ENCODE measurements around the gene TMEM72.

The TMEM72 gene

DNA sequence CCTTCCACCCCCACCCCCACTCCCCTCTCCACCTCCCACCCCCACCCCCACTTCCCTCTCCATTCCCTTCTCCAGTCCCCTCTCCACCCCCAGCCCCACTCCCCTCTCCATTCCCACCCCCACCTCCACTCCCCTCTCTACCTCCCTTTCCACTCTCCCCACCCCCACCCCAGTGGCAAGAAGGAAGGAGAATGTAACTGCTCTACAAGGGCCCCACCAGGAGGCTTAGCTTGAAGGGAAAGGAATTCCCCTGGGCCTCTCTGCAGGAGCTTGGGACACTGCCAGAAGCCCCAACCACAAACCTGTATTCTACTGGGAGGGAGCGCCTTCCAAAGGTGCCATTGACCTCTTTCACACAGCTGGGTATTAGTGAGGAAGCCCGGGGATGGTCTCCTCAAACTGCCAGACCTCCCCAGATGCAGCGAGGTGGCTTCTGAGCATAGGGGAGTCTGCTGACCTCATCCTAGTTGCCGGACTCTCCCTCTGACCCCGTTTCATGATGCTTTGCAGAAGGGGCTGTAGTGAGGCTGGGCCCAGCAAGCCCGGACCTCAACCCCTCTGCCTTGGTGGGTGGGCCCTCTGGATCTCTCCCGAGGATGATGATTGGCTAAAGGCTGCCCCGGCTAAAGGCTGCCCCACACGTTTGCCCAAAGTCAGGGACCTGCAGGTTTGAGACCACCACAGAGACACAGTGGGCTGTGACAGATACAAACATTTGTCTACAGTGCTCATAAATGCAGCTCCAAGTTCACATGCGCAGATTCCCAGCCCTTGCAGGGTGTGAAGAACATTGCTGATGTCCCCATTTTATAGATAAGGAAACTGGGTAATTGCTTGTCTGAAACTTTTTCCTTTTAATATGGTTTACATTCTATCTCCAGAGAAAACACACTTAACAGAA lies 64.5 kb downstream of the TMEM72 start:
- CTCF ChIA-PET, result interaction anchor here (0.6 to 1.0 kb wide), 4 partner anchors 16 to 95 kb away, joined by 3 to 4 read pairs (median 4); partner anchors contain the start of gene RASSF4
- POLR2A ChIA-PET (ENCODE audit: low non-redundant PET), result no interaction called here
- no peak for DNase-seq (ENCODE audit: low spot score)
- TF ChIP-seq, protein P1, sequence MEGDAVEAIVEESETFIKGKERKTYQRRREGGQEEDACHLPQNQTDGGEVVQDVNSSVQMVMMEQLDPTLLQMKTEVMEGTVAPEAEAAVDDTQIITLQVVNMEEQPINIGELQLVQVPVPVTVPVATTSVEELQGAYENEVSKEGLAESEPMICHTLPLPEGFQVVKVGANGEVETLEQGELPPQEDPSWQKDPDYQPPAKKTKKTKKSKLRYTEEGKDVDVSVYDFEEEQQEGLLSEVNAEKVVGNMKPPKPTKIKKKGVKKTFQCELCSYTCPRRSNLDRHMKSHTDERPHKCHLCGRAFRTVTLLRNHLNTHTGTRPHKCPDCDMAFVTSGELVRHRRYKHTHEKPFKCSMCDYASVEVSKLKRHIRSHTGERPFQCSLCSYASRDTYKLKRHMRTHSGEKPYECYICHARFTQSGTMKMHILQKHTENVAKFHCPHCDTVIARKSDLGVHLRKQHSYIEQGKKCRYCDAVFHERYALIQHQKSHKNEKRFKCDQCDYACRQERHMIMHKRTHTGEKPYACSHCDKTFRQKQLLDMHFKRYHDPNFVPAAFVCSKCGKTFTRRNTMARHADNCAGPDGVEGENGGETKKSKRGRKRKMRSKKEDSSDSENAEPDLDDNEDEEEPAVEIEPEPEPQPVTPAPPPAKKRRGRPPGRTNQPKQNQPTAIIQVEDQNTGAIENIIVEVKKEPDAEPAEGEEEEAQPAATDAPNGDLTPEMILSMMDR (conservative IDR thresholded peaks at IDR 0.05; ENCODE audit: low read depth), result no peak
- H3K27ac ChIP-seq, result no peak overlapping the region

DNA sequence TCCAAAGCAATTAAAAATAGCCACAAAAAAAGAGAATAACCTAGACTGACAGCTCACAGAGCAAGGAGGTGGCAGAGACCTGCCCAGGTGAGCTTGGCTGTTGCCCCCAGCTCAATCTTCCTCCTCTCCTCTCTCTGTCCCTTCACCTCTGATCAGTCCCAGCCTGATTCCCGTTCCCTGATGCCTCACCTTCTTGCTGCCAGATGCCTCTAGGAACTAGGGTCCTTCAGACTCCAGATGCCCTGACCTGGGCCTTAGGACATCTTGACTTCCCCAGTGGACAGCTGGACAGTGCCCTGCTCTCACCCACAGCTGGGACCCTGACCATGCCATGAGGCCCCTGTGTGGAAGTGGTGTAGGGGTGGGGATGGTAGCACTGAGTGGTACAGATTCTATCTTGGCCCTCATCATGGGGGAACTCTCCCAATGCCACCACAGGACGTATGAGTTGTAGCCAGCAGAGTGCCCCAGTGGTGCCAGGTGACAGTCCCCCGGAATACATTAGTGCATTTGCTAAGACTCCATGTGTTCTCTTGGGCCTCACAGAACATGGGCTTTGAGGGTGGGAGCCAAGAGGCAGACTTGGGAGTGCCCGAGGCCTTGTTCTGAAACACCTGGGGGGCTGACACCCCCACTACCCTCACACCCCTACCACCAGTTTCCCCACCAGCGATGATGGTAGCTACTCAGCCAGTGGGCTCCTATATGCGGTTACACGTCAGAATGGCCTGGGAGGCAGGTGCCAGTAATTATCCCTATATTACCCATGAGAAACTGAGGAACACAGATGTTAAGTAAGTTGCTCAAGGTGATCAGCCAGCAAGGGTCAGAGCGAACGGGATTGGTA lies 65.4 kb downstream of the TMEM72 start:
- DNase-seq (ENCODE audit: low spot score), result no peak
- TF ChIP-seq, protein P1 (conservative IDR thresholded peaks at IDR 0.05; ENCODE audit: low read depth), result no peak
- H3K27ac ChIP-seq, result no peak overlapping the region
- POLR2A ChIA-PET (ENCODE audit: low non-redundant PET), result no interaction called here
- CTCF ChIA-PET, result no interaction called here

DNA sequence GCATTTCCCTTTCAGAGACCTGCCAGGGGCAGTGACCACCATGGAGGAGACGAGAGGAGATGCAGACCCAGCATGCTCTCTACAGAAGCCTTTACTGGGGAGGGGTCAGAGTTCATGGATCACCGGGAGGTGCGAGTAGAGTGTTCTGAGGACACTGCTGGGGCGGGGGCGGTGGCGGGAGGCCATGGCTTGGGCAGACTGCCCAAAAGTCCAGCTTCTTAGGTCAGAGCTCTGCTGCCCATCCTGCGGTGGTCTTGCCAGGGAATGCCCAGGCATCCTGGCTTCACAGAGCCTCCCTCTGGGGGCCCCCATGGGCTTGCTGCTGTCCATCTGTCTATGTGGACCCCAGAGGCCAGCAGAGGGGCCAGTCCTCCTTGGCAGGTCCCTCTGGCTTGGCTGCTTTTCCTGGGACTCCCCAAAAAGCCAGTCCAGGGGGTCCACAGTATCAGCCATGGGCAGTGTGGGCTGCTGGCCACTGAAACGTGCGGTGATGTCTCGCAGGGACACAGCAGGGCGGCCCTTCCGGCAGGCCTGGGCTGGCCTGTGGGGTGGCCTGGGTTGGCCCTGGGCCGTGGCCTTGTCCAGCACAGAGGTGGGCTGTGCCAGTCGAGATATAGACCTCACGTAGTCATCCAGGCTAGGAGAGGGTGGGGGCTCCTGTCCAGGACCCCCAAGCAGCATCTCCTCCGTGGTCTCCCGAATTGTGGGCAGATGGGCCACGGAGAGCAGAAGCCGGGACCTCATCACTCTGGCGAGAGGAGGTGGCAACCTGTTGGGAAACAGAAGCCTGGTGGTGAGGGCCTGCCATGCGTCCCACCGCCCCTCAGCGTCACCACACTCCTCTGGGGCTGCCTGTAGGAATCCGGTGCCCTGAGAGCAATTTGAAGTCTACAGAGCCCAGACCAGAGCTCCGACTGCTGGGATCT lies 66.4 kb downstream of the TMEM72 start:
- peak overlapping the region; percentile 71; the same call in 1 of the 2 replicates for H3K27ac ChIP-seq
- ChIA-PET POLR2A (ENCODE audit: low non-redundant PET) (no interaction called here), CTCF (interaction anchor here (0.6 to 1.4 kb wide), 4 partner anchors 45 to 523 kb away, joined by 3 to 5 read pairs (median 4); no protein-coding TSS in a partner anchor)
- TF ChIP-seq, protein P1 (conservative IDR thresholded peaks at IDR 0.05; ENCODE audit: low read depth), result no peak
- no peak for DNase-seq (ENCODE audit: low spot score)

DNA sequence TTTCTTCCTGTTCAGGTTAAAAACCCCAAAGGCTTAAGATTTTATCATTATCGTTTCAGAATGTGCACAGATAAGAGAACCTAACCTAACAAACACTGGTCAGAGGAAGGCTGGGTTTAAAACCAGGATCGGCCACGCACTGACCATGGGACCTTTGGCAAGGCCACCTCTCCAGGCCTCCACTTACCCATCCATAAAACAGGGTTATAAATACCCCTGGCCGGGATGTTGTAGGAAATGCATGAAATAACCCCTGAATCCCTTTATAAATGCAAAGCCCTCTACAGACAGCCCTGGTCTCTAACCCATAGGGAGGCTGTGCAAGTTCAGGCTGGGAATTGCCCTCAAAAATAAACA lies 67.1 kb downstream of the TMEM72 start:
- TF ChIP-seq, protein P1 (conservative IDR thresholded peaks at IDR 0.05; ENCODE audit: low read depth), result no peak
- POLR2A ChIA-PET (ENCODE audit: low non-redundant PET), result no interaction called here
- H3K27ac ChIP-seq, result peak overlapping the region; percentile 71
- CTCF ChIA-PET, result interaction anchor here (0.6 to 1.4 kb wide), 4 partner anchors 45 to 523 kb away, joined by 3 to 5 read pairs (median 4); no protein-coding TSS in a partner anchor
- no peak for DNase-seq (ENCODE audit: low spot score)

DNA sequence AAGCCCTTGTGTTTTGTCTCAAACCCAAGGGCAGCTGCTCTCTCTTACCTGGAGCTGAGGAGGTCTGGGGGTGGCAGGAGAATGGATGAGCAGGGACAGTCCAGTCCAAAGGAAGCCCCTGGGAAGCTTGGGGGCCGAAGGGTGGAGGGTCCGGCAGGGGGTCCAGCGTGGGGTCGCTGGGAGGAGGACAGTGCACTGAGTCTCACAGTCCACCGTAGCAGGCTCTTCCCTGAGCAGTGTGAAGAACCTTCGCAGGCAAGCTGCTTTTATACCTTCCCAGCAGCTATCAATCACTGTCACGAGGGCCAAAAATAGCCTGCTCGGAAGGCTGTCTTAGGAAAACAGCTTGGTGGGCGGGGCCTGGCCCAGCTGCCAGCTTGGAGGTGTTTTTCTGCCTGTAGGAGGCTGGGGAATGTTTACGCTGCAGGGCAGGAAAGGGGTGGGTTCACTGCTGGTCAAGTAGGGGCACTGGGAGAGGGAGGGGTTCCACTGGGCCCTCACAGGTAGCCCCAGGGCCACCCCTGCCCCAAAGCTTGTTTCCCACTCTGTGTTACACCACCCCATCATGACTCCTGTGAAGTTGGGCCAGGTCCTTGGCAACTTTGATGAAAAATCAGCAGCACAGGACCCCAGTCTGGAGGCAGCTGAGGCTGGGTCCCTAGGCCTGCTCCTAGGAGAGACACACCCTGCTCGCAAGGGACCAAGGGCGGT lies 67.6 kb downstream of the TMEM72 start, which contains the start of gene DEPP1:
TSS of gene DEPP1 (minus strand) at position 240 of the 711 bp plus-strand sequence. CDS start 779 bp downstream, outside the sequence.
- TF ChIP-seq, protein P1 (conservative IDR thresholded peaks at IDR 0.05; ENCODE audit: low read depth), result no peak
- peak; percentile 82 for DNase-seq (ENCODE audit: low spot score)
- H3K27ac ChIP-seq, result peak within 1 kb of the TSS; percentile 71
- CTCF ChIA-PET, result interaction anchor here (0.5 to 1.4 kb wide), 5 partner anchors 12 to 522 kb away, joined by 3 to 5 read pairs (median 3); no protein-coding TSS in a partner anchor
- POLR2A ChIA-PET (ENCODE audit: low non-redundant PET), result no interaction called here

All from RWPE1 (cell line).